Measurements from ENCODE around the gene OR1B1.

Gene OR1B1

GRCh38 chr9:122657527-122657926 lies at the start of gene OR1B1:
TSS of gene OR1B1 (minus strand) at chr9:122657627.
- no peaks in the 10 kb centered on the region for H3K4me1 ChIP-seq (ENCODE audit: insufficient read depth, low read length)
- H3K79me2 ChIP-seq (ENCODE audit: insufficient read depth, low read length), result no peaks in the 10 kb centered on the region
- H3K27me3 ChIP-seq (ENCODE audit: insufficient read depth, low read length, poor library complexity), result no peaks in the 10 kb centered on the region
- no peak for DNase-seq
- H3K4me2 ChIP-seq (ENCODE audit: insufficient read depth, low read length), result no peak within 1 kb of the TSS
- TF ChIP-seq CTCF (IDR thresholded peaks at IDR 0.05; ENCODE audit: borderline replicate concordance, extremely low read depth, low read length, poor library complexity, severe bottlenecking) (no peak), EZH2 (IDR thresholded peaks at IDR 0.05; ENCODE audit: borderline replicate concordance, low read depth, low read length, severe bottlenecking) (no peak)
- H3K27ac ChIP-seq (ENCODE audit: low read length), result no peak within 1 kb of the TSS
- no peak within 1 kb of the TSS for H2AFZ ChIP-seq (ENCODE audit: low read depth, low read length)
- no peaks in the 10 kb centered on the region for H3K9me3 ChIP-seq (ENCODE audit: insufficient read depth, low read length, severe bottlenecking)
- H3K9ac ChIP-seq (ENCODE audit: low read depth, low read length), result no peak within 1 kb of the TSS
- no peak for ATAC-seq (ENCODE audit: insufficient read depth, low read depth)
- H3K36me3 ChIP-seq (ENCODE audit: insufficient read depth, low read length), result no peaks in the 10 kb centered on the region
- H4K20me1 ChIP-seq (ENCODE audit: insufficient read depth, low read length), result no peaks in the 10 kb centered on the region
- no peak within 1 kb of the TSS for H3K4me3 ChIP-seq (ENCODE audit: low read depth in 1 of 2, low read length in 2 of 2)

GRCh38 chr9:122695696-122696095 lies 38.3 kb upstream of the OR1B1 start:
- Histone ChIP-seq H4K20me1 (ENCODE audit: insufficient read depth, low read length) (no peaks in the 10 kb centered on the region), H3K27me3 (ENCODE audit: insufficient read depth, low read length, poor library complexity) (no peaks in the 10 kb centered on the region), H3K27ac (ENCODE audit: low read length) (no peak overlapping the region), H3K36me3 (ENCODE audit: insufficient read depth, low read length) (no peaks in the 10 kb centered on the region), H2AFZ (ENCODE audit: low read depth, low read length) (no peak overlapping the region), H3K79me2 (ENCODE audit: insufficient read depth, low read length) (no peaks in the 10 kb centered on the region), H3K4me2 (ENCODE audit: insufficient read depth, low read length) (no peak overlapping the region), H3K4me1 (ENCODE audit: insufficient read depth, low read length) (no peaks in the 10 kb centered on the region), H3K9me3 (ENCODE audit: insufficient read depth, low read length, severe bottlenecking) (no peaks in the 10 kb centered on the region), H3K4me3 (ENCODE audit: low read depth in 1 of 2, low read length in 2 of 2) (no peak overlapping the region), H3K9ac (ENCODE audit: low read depth, low read length) (no peak overlapping the region)
- DNase-seq (no peak), ATAC-seq (ENCODE audit: insufficient read depth, low read depth) (no peak)
- no peak for TF ChIP-seq CTCF (IDR thresholded peaks at IDR 0.05; ENCODE audit: borderline replicate concordance, extremely low read depth, low read length, poor library complexity, severe bottlenecking)
- TF ChIP-seq EZH2 (IDR thresholded peaks at IDR 0.05; ENCODE audit: borderline replicate concordance, low read depth, low read length, severe bottlenecking), result no peak

GRCh38 chr9:122684851-122685250 lies 27.4 kb upstream of the OR1B1 start:
- H3K9me3 ChIP-seq (ENCODE audit: insufficient read depth, low read length, severe bottlenecking), result no peaks in the 10 kb centered on the region
- ATAC-seq (ENCODE audit: insufficient read depth, low read depth), result no peak
- no peak for TF ChIP-seq CTCF (IDR thresholded peaks at IDR 0.05; ENCODE audit: borderline replicate concordance, extremely low read depth, low read length, poor library complexity, severe bottlenecking)
- TF ChIP-seq EZH2 (IDR thresholded peaks at IDR 0.05; ENCODE audit: borderline replicate concordance, low read depth, low read length, severe bottlenecking), result no peak
- no peak overlapping the region for H3K9ac ChIP-seq (ENCODE audit: low read depth, low read length)
- H3K4me1 ChIP-seq (ENCODE audit: insufficient read depth, low read length), result no peaks in the 10 kb centered on the region
- no peak overlapping the region for H3K27ac ChIP-seq (ENCODE audit: low read length)
- H2AFZ ChIP-seq (ENCODE audit: low read depth, low read length), result no peak overlapping the region
- no peak overlapping the region for H3K4me3 ChIP-seq (ENCODE audit: low read depth in 1 of 2, low read length in 2 of 2)
- H3K79me2 ChIP-seq (ENCODE audit: insufficient read depth, low read length), result no peaks in the 10 kb centered on the region
- no peaks in the 10 kb centered on the region for H3K27me3 ChIP-seq (ENCODE audit: insufficient read depth, low read length, poor library complexity)
- no peaks in the 10 kb centered on the region for H3K36me3 ChIP-seq (ENCODE audit: insufficient read depth, low read length)
- H3K4me2 ChIP-seq (ENCODE audit: insufficient read depth, low read length), result no peak overlapping the region
- H4K20me1 ChIP-seq (ENCODE audit: insufficient read depth, low read length), result no peaks in the 10 kb centered on the region
- no peak for DNase-seq

- no peak overlapping the region for H3K27ac ChIP-seq (ENCODE audit: low read length)
- H3K9me3 ChIP-seq (ENCODE audit: insufficient read depth, low read length, severe bottlenecking), result no peaks in the 10 kb centered on the region
- H3K79me2 ChIP-seq (ENCODE audit: insufficient read depth, low read length), result no peaks in the 10 kb centered on the region
- H4K20me1 ChIP-seq (ENCODE audit: insufficient read depth, low read length), result no peaks in the 10 kb centered on the region
- no peak overlapping the region for H2AFZ ChIP-seq (ENCODE audit: low read depth, low read length)
- no peaks in the 10 kb centered on the region for H3K4me1 ChIP-seq (ENCODE audit: insufficient read depth, low read length)
- no peak overlapping the region for H3K4me2 ChIP-seq (ENCODE audit: insufficient read depth, low read length)
- no peak overlapping the region for H3K4me3 ChIP-seq (ENCODE audit: low read depth in 1 of 2, low read length in 2 of 2)
- DNase-seq (no peak), ATAC-seq (ENCODE audit: insufficient read depth, low read depth) (no peak)
- H3K9ac ChIP-seq (ENCODE audit: low read depth, low read length), result no peak overlapping the region
- no peaks in the 10 kb centered on the region for H3K36me3 ChIP-seq (ENCODE audit: insufficient read depth, low read length)
- TF ChIP-seq CTCF (IDR thresholded peaks at IDR 0.05; ENCODE audit: borderline replicate concordance, extremely low read depth, low read length, poor library complexity, severe bottlenecking) (no peak), EZH2 (IDR thresholded peaks at IDR 0.05; ENCODE audit: borderline replicate concordance, low read depth, low read length, severe bottlenecking) (no peak)
- no peaks in the 10 kb centered on the region for H3K27me3 ChIP-seq (ENCODE audit: insufficient read depth, low read length, poor library complexity)
Measured at GRCh38 chr9:122672481-122672880, 15.1 kb upstream of the OR1B1 start.

All from DND-41 (cell line).